Sigmoid colon (tissue), 3 donors: Measurements from ENCODE around the gene C4orf46.

Experiments
- CTCF ChIP-seq, 4 experiments: fragments of 450-650 bp in 3 of 4; fragments of 200-600 bp in 1 of 4; IDR thresholded peaks; one replicate each; pipeline ENCODE4 v1.5.1; 2016 to 2019; ENCODE audit warnings: antibody characterized with exemption in 4 of 4, mild to moderate bottlenecking in 3 of 4, moderate library complexity in 2 of 4
- POLR2A ChIP-seq, 2 donors: fragments of 450-650 bp; IDR thresholded peaks; one replicate each; pipeline ENCODE4 v1.6.1; 2016; ENCODE audit warnings: antibody characterized with exemption in 2 of 2, mild to moderate bottlenecking in 2 of 2, moderate library complexity in 2 of 2

DNA sequence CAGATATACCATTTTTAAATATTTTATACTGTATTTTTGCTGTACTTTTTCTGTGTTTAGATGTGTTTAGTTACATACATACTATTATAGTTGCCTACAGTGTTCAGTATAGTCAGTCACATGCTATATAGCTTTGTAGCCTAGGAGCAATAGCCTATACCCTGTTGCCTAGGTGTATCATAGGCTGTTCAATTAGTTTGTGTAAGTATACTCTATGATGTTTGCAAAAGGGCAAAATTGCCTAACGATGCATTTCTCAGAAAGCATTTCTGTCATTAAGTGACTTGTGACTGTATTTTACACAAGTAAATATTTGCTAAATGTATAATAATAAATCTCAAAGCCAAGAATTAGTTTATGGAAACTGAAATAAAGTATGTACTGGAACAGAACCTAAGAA lies 9.9 kb upstream of the C4orf46 start:
- no peak for TF ChIP-seq CTCF (IDR thresholded peaks at IDR 0.05)
- no peak for TF ChIP-seq POLR2A (IDR thresholded peaks at IDR 0.05)
